CD14-positive monocyte (primary cell): ENCODE data around the gene ZGRF1. TPM values are rescaled to one million over a fixed set of nuclear protein-coding genes. Genes with fewer than 3 reads are reported as not detected.

Source experiments
- DNase-seq, 3 donors: peaks; one replicate each; pipeline ENCODE4 v3.0.0-alpha.2; 2011 to 2022
- H2AFZ ChIP-seq: 2 replicates; pipeline ENCODE4 v1.6.0; 2012; ENCODE audit warnings: mild to moderate bottlenecking, low read depth, low read length, inconsistent platforms; ENCODE audit not compliant: insufficient read depth, poor library complexity, severe bottlenecking
- H3K27ac ChIP-seq, 2 donors: 1 replicate in 1 of 2; 2 replicates in 1 of 2; pipeline ENCODE4 v1.5.1; 2012 to 2013; ENCODE audit warnings: low read length in 2 of 2, control low read depth in 1 of 2, inconsistent platforms in 1 of 2, low read depth in 1 of 2, mild to moderate bottlenecking in 1 of 2
- H3K27me3 ChIP-seq, 2 donors: one replicate each; pipeline versions ENCODE4 v1.6.0 to v1.6.1; 2011 to 2013; ENCODE audit warnings: low read length in 2 of 2; ENCODE audit not compliant: control insufficient read depth in 2 of 2, insufficient read depth in 2 of 2
- H3K36me3 ChIP-seq, 2 donors: replicated peaks in 1 of 2; 1 replicate in 1 of 2; 2 replicates in 1 of 2; pipeline versions ENCODE4 v1.5.1 to v1.6.1; 2012 to 2013; ENCODE audit warnings: low read length in 2 of 2, control low read depth in 1 of 2, inconsistent platforms in 1 of 2, mild to moderate bottlenecking in 1 of 2; ENCODE audit not compliant: insufficient read depth in 2 of 2, control insufficient read depth in 1 of 2
- H3K4me1 ChIP-seq, 2 donors: 1 replicate in 1 of 2; 2 replicates in 1 of 2; pipeline versions ENCODE4 v1.5.1 to v1.6.1; 2012 to 2013; ENCODE audit warnings: low read length in 2 of 2, control low read depth in 1 of 2, inconsistent platforms in 1 of 2, mild to moderate bottlenecking in 1 of 2, moderate library complexity in 1 of 2; ENCODE audit not compliant: insufficient read depth in 2 of 2, control insufficient read depth in 1 of 2
- H3K4me2 ChIP-seq: replicated peaks from 2 replicates; pipeline ENCODE3; 2012; ENCODE audit warnings: low read length, moderate library complexity, mild to moderate bottlenecking; ENCODE audit not compliant: poor library complexity, severe bottlenecking; ENCODE audit errors: extremely low read depth
- H3K4me3 ChIP-seq, 3 experiments: fragments of 200-600 bp in 1 of 3; sonication (generic) in 1 of 3; replicated peaks in 1 of 3; 1 replicate in 2 of 3; 2 replicates in 1 of 3; pipeline ENCODE4 v1.5.1; 2011 to 2013; ENCODE audit warnings: low read length in 3 of 3, mild to moderate bottlenecking in 3 of 3, control low read depth in 2 of 3, low read depth in 2 of 3, inconsistent platforms in 1 of 3, moderate library complexity in 1 of 3
- H3K79me2 ChIP-seq: 2 replicates; pipeline ENCODE4 v1.6.0; 2012; ENCODE audit warnings: mild to moderate bottlenecking, control low read depth, inconsistent platforms, low read length, moderate library complexity; ENCODE audit not compliant: insufficient read depth
- H3K9ac ChIP-seq: 2 replicates; pipeline ENCODE4 v1.6.0; 2017; ENCODE audit warnings: low read length, mild to moderate bottlenecking; ENCODE audit not compliant: insufficient read depth, poor library complexity, severe bottlenecking
- H3K9me3 ChIP-seq, 2 donors: replicated peaks in 1 of 2; 1 replicate in 1 of 2; 2 replicates in 1 of 2; pipeline versions ENCODE4 v1.5.1 to v1.6.1; 2012 to 2013; ENCODE audit warnings: low read length in 2 of 2, control low read depth in 1 of 2; ENCODE audit not compliant: control insufficient read depth in 1 of 2, insufficient read depth in 1 of 2
- H4K20me1 ChIP-seq: 2 replicates; pipeline ENCODE4 v1.6.0; 2012; ENCODE audit warnings: mild to moderate bottlenecking, low read length, control low read depth, moderate library complexity; ENCODE audit not compliant: insufficient read depth
- H3K27ac Mint-ChIP-seq, 7 donors: one replicate each; pipeline ENCODE4 v1.8.0; 2020; ENCODE audit warnings: mild to moderate bottlenecking in 7 of 7, mixed read lengths in 7 of 7, moderate library complexity in 6 of 7, inconsistent platforms in 2 of 7
- H3K27me3 Mint-ChIP-seq, 3 donors: one replicate each; pipeline ENCODE4 v1.8.0; 2021 to 2022; ENCODE audit warnings: low read depth in 3 of 3, mild to moderate bottlenecking in 3 of 3, mixed read lengths in 3 of 3, moderate library complexity in 3 of 3, inconsistent platforms in 1 of 3
- H3K36me3 Mint-ChIP-seq, 2 donors: one replicate each; pipeline ENCODE4 v1.8.0; 2020; ENCODE audit warnings: mixed read lengths in 2 of 2, inconsistent platforms in 1 of 2, mild to moderate bottlenecking in 1 of 2
- H3K4me1 Mint-ChIP-seq: one replicate; pipeline ENCODE4 v1.8.0; 2020; ENCODE audit warnings: mild to moderate bottlenecking, mixed read lengths
- H3K4me3 Mint-ChIP-seq, 2 donors: one replicate each; pipeline ENCODE4 v1.8.0; 2020; ENCODE audit warnings: mild to moderate bottlenecking in 2 of 2, mixed read lengths in 2 of 2, moderate library complexity in 1 of 2
- H3K9me3 Mint-ChIP-seq, 7 donors: one replicate each; pipeline ENCODE4 v1.8.0; 2020 to 2022; ENCODE audit warnings: mixed read lengths in 7 of 7, mild to moderate bottlenecking in 6 of 7, moderate library complexity in 6 of 7, inconsistent platforms in 2 of 7
- CTCF ChIP-seq: fragments of 200-600 bp; IDR thresholded peaks from one replicate; pipeline ENCODE4 v1.8.0; 2022; ENCODE audit warnings: antibody characterized with exemption, mild to moderate bottlenecking
- WGBS: methylation state at CpG from one replicate; pipeline ENCODE4 v1.1.5; 2013; ENCODE audit warnings: missing lambda C conversion rate; ENCODE audit not compliant: insufficient coverage; 5-methylcytosine and 5-hydroxymethylcytosine counted together
- intact Hi-C, 2 donors: fragments of 100-400 bp; cut with micrococcal nuclease; formaldehyde crosslinking; loops; one replicate each; pipeline versions ENCODE4 v1.15.0 to v1.15.1; 2023
- polyA plus RNA-seq, 3 donors: library from polyadenylated mRNA; depleted of rRNA in 1 of 3; unstranded in 2 of 3; stranded (reverse) in 1 of 3; fragments of 300-500 nt in 2 of 3; fragments of >200 nt in 1 of 3; fragmentation: Illumina TruSeq in 2 of 3; gene quantifications; 1 replicate in 2 of 3; 2 replicates in 1 of 3; pipeline ENCODE4 v1.2.3, GENCODE V29; 2012 to 2021

The ZGRF1 gene
- polyA plus RNA-seq, 3 donors: 0.81 to 2.9 (median 0.81) TPM

- Mint-ChIP-seq H3K36me3 (peaks cover 0 to 3% of the 10 kb centered on the region in 2 donors), H3K27ac (no peak overlapping the region), H3K4me3 (no peak overlapping the region), H3K9me3 (peaks cover 0 to 10% (median 5%) of the 10 kb centered on the region in 7 donors), H3K27me3 (peaks cover 71 to 85% (median 75%) of the 10 kb centered on the region in 3 donors), H3K4me1 (peaks cover 8% of the 10 kb centered on the region)
- WGBS: no CpG with 5 or more reads among the region's 4 CpGs
- H3K79me2 ChIP-seq: no peaks in the 10 kb centered on the region
- no peak for DNase-seq
- no peak for TF ChIP-seq CTCF
- peaks cover 0 to 13% of the 10 kb centered on the region in 2 donors for H3K9me3 ChIP-seq
- no peak overlapping the region for H3K9ac ChIP-seq
- intact Hi-C loops: no loop called here
- H3K27me3 ChIP-seq: peaks cover 78 to 83% of the 10 kb centered on the region in 2 donors
- H3K4me1 ChIP-seq: peaks cover 7 to 8% of the 10 kb centered on the region in 2 donors
- H3K4me3 ChIP-seq: no peak overlapping the region
- H3K27ac ChIP-seq: no peak overlapping the region
- H3K4me2 ChIP-seq: no peak overlapping the region
- H2AFZ ChIP-seq: no peak overlapping the region
- no peaks in the 10 kb centered on the region for H3K36me3 ChIP-seq
- H4K20me1 ChIP-seq: no peaks in the 10 kb centered on the region
These were observed 131.9 kb downstream of the ZGRF1 start for GRCh38 chr4:112504807-112505206.

- H3K4me1 Mint-ChIP-seq: no peaks in the 10 kb centered on the region
- H4K20me1 ChIP-seq: no peaks in the 10 kb centered on the region
- no peak overlapping the region for H3K4me2 ChIP-seq
- WGBS: no CpG with 5 or more reads among the region's 5 CpGs
- no peaks in the 10 kb centered on the region for H3K4me1 ChIP-seq
- H3K9me3 Mint-ChIP-seq: peaks cover 0 to 2% (median 0%) of the 10 kb centered on the region in 7 donors
- intact Hi-C loops: no loop called here
- peak overlapping the region in 1 of 2 donors; percentile 54 for H3K4me3 Mint-ChIP-seq
- no peaks in the 10 kb centered on the region for H3K36me3 Mint-ChIP-seq
- H3K27me3 Mint-ChIP-seq: peaks cover 56 to 74% (median 57%) of the 10 kb centered on the region in 3 donors
- H2AFZ ChIP-seq: no peak overlapping the region
- peaks cover 58 to 64% of the 10 kb centered on the region in 2 donors for H3K27me3 ChIP-seq
- no peaks in the 10 kb centered on the region for H3K36me3 ChIP-seq
- H3K27ac ChIP-seq: no peak overlapping the region
- no peak for TF ChIP-seq CTCF
- H3K9me3 ChIP-seq: no peaks in the 10 kb centered on the region
- H3K79me2 ChIP-seq: no peaks in the 10 kb centered on the region
- no peak overlapping the region for H3K27ac Mint-ChIP-seq
- H3K9ac ChIP-seq: no peak overlapping the region
- H3K4me3 ChIP-seq: no peak overlapping the region
- DNase-seq: no peak
These were observed 133.8 kb downstream of the ZGRF1 start for GRCh38 chr4:112502871-112503270.
